Upper lobe of left lung (tissue), 6 donors: ENCODE results near the gene CLHC1. TPM values are rescaled to one million over a fixed set of nuclear protein-coding genes. Genes with fewer than 3 reads are reported as not detected.
"Not testable (repeated sequence)": the region's sequence is repeated elsewhere in the genome, so short reads cannot be mapped to it uniquely, and the experiment has no call there.

Experiments used
- ATAC-seq, 2 donors: fragments of 200-7000 bp; cut with Tn5 transposase; one replicate each; pipeline ENCODE4 v1.9.1; 2022; ENCODE audit warnings: mild to moderate bottlenecking in 2 of 2, moderate library complexity in 2 of 2; ENCODE audit not compliant: low FRiP score in 2 of 2
- DNase-seq, 2 donors: peaks; one replicate each; pipeline ENCODE4 v3.0.0-alpha.2; 2019 to 2020
- H3K27ac ChIP-seq, 4 donors: fragments of 200-600 bp; sonication (generic); one replicate each; pipeline ENCODE4 v1.5.1; 2016 to 2019
- H3K27me3 ChIP-seq, 4 donors: fragments of 200-600 bp; sonication (generic); one replicate each; pipeline ENCODE4 v1.5.1; 2017 to 2019
- H3K36me3 ChIP-seq, 4 donors: fragments of 200-600 bp; sonication (generic); one replicate each; pipeline ENCODE4 v1.5.1; 2016 to 2019
- H3K4me1 ChIP-seq, 4 donors: fragments of 200-600 bp; sonication (generic); one replicate each; pipeline ENCODE4 v1.5.1; 2018 to 2019
- H3K4me3 ChIP-seq, 4 donors: fragments of 200-600 bp; sonication (generic); one replicate each; pipeline ENCODE4 v1.5.1; 2017 to 2019; ENCODE audit warnings: mild to moderate bottlenecking in 2 of 4, moderate library complexity in 1 of 4
- H3K9me3 ChIP-seq, 4 donors: fragments of 200-600 bp; sonication (generic); one replicate each; pipeline ENCODE4 v1.5.1; 2018 to 2019
- CTCF ChIP-seq, 6 experiments: fragments of 450-650 bp in 4 of 6; fragments of 200-600 bp in 2 of 6; sonication (generic) in 2 of 6; IDR thresholded peaks; one replicate each; pipeline ENCODE4 v1.5.1; 2016 to 2019; ENCODE audit warnings: antibody characterized with exemption in 6 of 6
- EP300 ChIP-seq, 4 donors: sonication (generic); formaldehyde crosslinking; IDR thresholded peaks; one replicate each; pipeline ENCODE4 v1.5.1; 2017; ENCODE audit warnings: antibody characterized with exemption in 4 of 4, control low read depth in 2 of 4
- POLR2A ChIP-seq, 4 donors: fragments of 450-650 bp; IDR thresholded peaks; one replicate each; pipeline ENCODE4 v1.5.1; 2016 to 2017; ENCODE audit warnings: antibody characterized with exemption in 4 of 4, mild to moderate bottlenecking in 2 of 4
- POLR2AphosphoS5 ChIP-seq, 2 donors: sonication (generic); formaldehyde crosslinking; IDR thresholded peaks; one replicate each; pipeline ENCODE4 v1.5.1; 2017; ENCODE audit warnings: antibody characterized with exemption in 2 of 2
- WGBS, 2 donors: methylation state at CpG; one replicate each; pipeline ENCODE4 v1.1.5; 2017 to 2018; 5-methylcytosine and 5-hydroxymethylcytosine counted together
- total RNA-seq, 6 donors: library from RNA; depleted of rRNA in 4 of 6; stranded (reverse); fragments of >200 nt in 4 of 6; gene quantifications; one replicate each; pipeline versions ENCODE4 v1.1.0 to v1.2.1, GENCODE V29; 2016 to 2021
- donor health status: DM: no; HTN: no; CAD: no; lungs with moderate emphysema.
- donor health status: DM: no; HTN: yes; CAD: no; lungs with severe emphysema.

Gene CLHC1
- total RNA-seq, 6 donors from 2014 or later = 3.7 to 27.1 (median 11.9) TPM

GRCh38 chr2:55245411-55245810 lies 13.3 kb upstream of the CLHC1 start:
- DNase-seq = no peak
- 85 to 89% methylated on average over 5 of the region's 5 CpGs for WGBS, 2 donors

GRCh38 chr2:55242617-55243016 lies 10.5 kb upstream of the CLHC1 start:
- Histone ChIP-seq H3K27me3 (no peaks in the 10 kb centered on the region), H3K4me1 (no peaks in the 10 kb centered on the region), H3K36me3 (peaks cover 0 to 86% (median 21%) of the 10 kb centered on the region in 4 donors), H3K4me3 (no peak overlapping the region), H3K27ac (no peak overlapping the region), H3K9me3 (no peaks in the 10 kb centered on the region)
- no peak for TF ChIP-seq CTCF (IDR thresholded peaks at IDR 0.05)
- TF ChIP-seq POLR2AphosphoS5 (IDR thresholded peaks at IDR 0.05) = no peak
- no peak for TF ChIP-seq EP300 (IDR thresholded peaks at IDR 0.05)
- no peak for TF ChIP-seq POLR2A (IDR thresholded peaks at IDR 0.05)
- 62 to 100% methylated on average over 1 of the region's 1 CpG for WGBS, 2 donors
- ATAC-seq (no peak), DNase-seq (no peak)

More at GRCh38 chr2:55245411-55245810, 13.3 kb upstream of the CLHC1 start:
- H3K27me3 ChIP-seq = no peaks in the 10 kb centered on the region
- H3K9me3 ChIP-seq = no peaks in the 10 kb centered on the region
- no peaks in the 10 kb centered on the region for H3K4me1 ChIP-seq
- no peak for ATAC-seq
- H3K4me3 ChIP-seq = no peak overlapping the region
- TF ChIP-seq POLR2A (IDR thresholded peaks at IDR 0.05) (no peak), POLR2AphosphoS5 (IDR thresholded peaks at IDR 0.05) (no peak), CTCF (IDR thresholded peaks at IDR 0.05) (no peak), EP300 (IDR thresholded peaks at IDR 0.05) (no peak)
- H3K36me3 ChIP-seq = peaks cover 0 to 79% (median 29%) of the 10 kb centered on the region in 4 donors
- no peak overlapping the region for H3K27ac ChIP-seq

- H3K27me3 ChIP-seq, H3K27ac ChIP-seq, ATAC-seq, H3K4me3 ChIP-seq, H3K4me1 ChIP-seq, H3K9me3 ChIP-seq, DNase-seq: not testable (repeated sequence)
- peaks cover 0 to 85% (median 18%) of the 10 kb centered on the region in 4 donors for H3K36me3 ChIP-seq
- 88 to 90% methylated on average over 8 of the region's 8 CpGs for WGBS, 2 donors
These were observed 9.5 kb upstream of the CLHC1 start for GRCh38 chr2:55241582-55241981.

GRCh38 chr2:55239656-55240222 lies 7.6 kb upstream of the CLHC1 start:
- 55 to 60% methylated on average over 4 of the region's 4 CpGs for WGBS, 2 donors
- Histone ChIP-seq H3K4me3 (no peak overlapping the region), H3K27me3 (no peaks in the 10 kb centered on the region), H3K27ac (no peak overlapping the region), H3K4me1 (peaks cover 0 to 8% (median 4%) of the 10 kb centered on the region in 4 donors), H3K9me3 (no peaks in the 10 kb centered on the region), H3K36me3 (peaks cover 9 to 86% (median 21%) of the 10 kb centered on the region in 4 donors)
- no peak for ATAC-seq
- no peak for DNase-seq
- TF ChIP-seq CTCF (IDR thresholded peaks at IDR 0.05) = no peak
- TF ChIP-seq POLR2A (IDR thresholded peaks at IDR 0.05) = no peak
- no peak for TF ChIP-seq EP300 (IDR thresholded peaks at IDR 0.05)
- no peak for TF ChIP-seq POLR2AphosphoS5 (IDR thresholded peaks at IDR 0.05)

- peaks cover 9 to 76% (median 20%) of the 10 kb centered on the region in 4 donors for H3K36me3 ChIP-seq
- DNase-seq (no peak), ATAC-seq (no peak)
- no peak overlapping the region for H3K4me3 ChIP-seq
- no peaks in the 10 kb centered on the region for H3K27me3 ChIP-seq
- WGBS, 2 donors = 93 to 94% methylated on average over 2 of the region's 2 CpGs
- H3K4me1 ChIP-seq = peaks cover 12 to 24% (median 19%) of the 10 kb centered on the region in 4 donors
- TF ChIP-seq EP300 (IDR thresholded peaks at IDR 0.05) (no peak), POLR2A (IDR thresholded peaks at IDR 0.05) (no peak), POLR2AphosphoS5 (IDR thresholded peaks at IDR 0.05) (no peak), CTCF (IDR thresholded peaks at IDR 0.05) (no peak)
- H3K27ac ChIP-seq = no peak overlapping the region
- H3K9me3 ChIP-seq = no peaks in the 10 kb centered on the region
These were observed 5.0 kb upstream of the CLHC1 start for GRCh38 chr2:55236992-55237543.
